Parathyroid adenoma (tissue), 2 donors: ENCODE results near the gene SGMS1.

Experiments
- H2AFZ ChIP-seq: fragments of 300-600 bp; sonication (generic); one replicate; pipeline ENCODE4 v1.7.0; 2017; ENCODE audit warnings: antibody characterized with exemption, mild to moderate bottlenecking
- H3K27ac ChIP-seq: fragments of 300-600 bp; sonication (generic); one replicate; pipeline ENCODE4 v1.7.0; 2017
- H3K27me3 ChIP-seq: fragments of 300-600 bp; sonication (generic); one replicate; pipeline ENCODE4 v1.7.0; 2017; ENCODE audit warnings: low read length; ENCODE audit not compliant: control insufficient read depth, insufficient read depth
- H3K36me3 ChIP-seq: fragments of 300-600 bp; sonication (generic); one replicate; pipeline ENCODE4 v1.7.0; 2017; ENCODE audit warnings: low read length; ENCODE audit not compliant: control insufficient read depth, insufficient read depth
- H3K4me1 ChIP-seq: fragments of 300-600 bp; sonication (generic); one replicate; pipeline ENCODE4 v1.7.0; 2017; ENCODE audit warnings: control low read depth
- H3K4me2 ChIP-seq: fragments of 300-600 bp; sonication (generic); one replicate; pipeline ENCODE4 v1.7.0; 2017; ENCODE audit warnings: low read length
- H3K4me3 ChIP-seq: fragments of 300-600 bp; sonication (generic); one replicate; pipeline ENCODE4 v1.7.0; 2017; ENCODE audit warnings: low read depth, low read length
- H3K79me2 ChIP-seq: fragments of 300-600 bp; sonication (generic); one replicate; pipeline ENCODE4 v1.7.0; 2017; ENCODE audit warnings: control low read depth
- H3K9ac ChIP-seq: fragments of 300-600 bp; sonication (generic); one replicate; pipeline ENCODE4 v1.7.0; 2017; ENCODE audit warnings: mild to moderate bottlenecking
- H3K9me3 ChIP-seq: fragments of 300-600 bp; sonication (generic); one replicate; pipeline ENCODE4 v1.7.0; 2017; ENCODE audit warnings: low read length; ENCODE audit not compliant: control insufficient read depth
- CTCF ChIP-seq: fragments of 300-600 bp; sonication (generic); IDR thresholded peaks from one replicate; pipeline ENCODE4 v1.7.0; 2017; ENCODE audit warnings: antibody characterized with exemption, mild to moderate bottlenecking
- donor health status: primary hyperparathyroidism.

SGMS1 gene

GRCh38 chr10:50528206-50528605, 95.5 kb downstream of the SGMS1 start:
- H3K4me3 ChIP-seq: no peak overlapping the region
- H3K27me3 ChIP-seq: no peaks in the 10 kb centered on the region
- H2AFZ ChIP-seq: no peak overlapping the region
- no peaks in the 10 kb centered on the region for H3K9me3 ChIP-seq
- H3K4me1 ChIP-seq: peaks cover 9% of the 10 kb centered on the region
- no peak overlapping the region for H3K27ac ChIP-seq
- TF ChIP-seq CTCF: no peak
- no peak overlapping the region for H3K4me2 ChIP-seq
- H3K79me2 ChIP-seq: peaks cover 42% of the 10 kb centered on the region
- H3K36me3 ChIP-seq: no peaks in the 10 kb centered on the region
- H3K9ac ChIP-seq: no peak overlapping the region

- H3K4me1 ChIP-seq: peaks cover 14% of the 10 kb centered on the region
- no peak overlapping the region for H3K27ac ChIP-seq
- H2AFZ ChIP-seq: no peak overlapping the region
- no peaks in the 10 kb centered on the region for H3K36me3 ChIP-seq
- H3K9ac ChIP-seq: no peak overlapping the region
- no peak for TF ChIP-seq CTCF
- no peaks in the 10 kb centered on the region for H3K27me3 ChIP-seq
- H3K9me3 ChIP-seq: no peaks in the 10 kb centered on the region
- no peak overlapping the region for H3K4me2 ChIP-seq
- H3K79me2 ChIP-seq: peaks cover 48% of the 10 kb centered on the region
- H3K4me3 ChIP-seq: no peak overlapping the region
These were observed 96.2 kb downstream of the SGMS1 start for GRCh38 chr10:50527442-50528043.

DNA sequence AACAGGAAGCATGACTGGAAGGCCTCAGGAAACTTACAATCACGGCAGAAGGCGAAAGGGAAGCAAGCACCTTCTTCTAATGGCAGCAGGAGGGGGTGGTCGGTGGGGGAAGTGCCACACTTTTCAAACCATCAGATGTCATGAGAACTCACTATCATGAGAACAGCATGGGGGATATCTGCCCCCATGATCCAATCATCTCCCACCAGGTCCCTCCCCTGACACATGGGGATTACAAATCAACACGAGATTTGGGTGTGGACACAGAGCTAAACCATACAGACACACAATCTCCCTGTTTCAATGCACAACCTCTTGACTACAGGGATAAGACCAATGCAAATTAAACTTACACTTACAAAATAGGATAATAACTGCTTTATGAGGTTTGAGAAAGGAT, 97.6 kb downstream of the SGMS1 start:
- Histone ChIP-seq H2AFZ (no peak overlapping the region), H3K27me3 (no peaks in the 10 kb centered on the region), H3K4me1 (peaks cover 15% of the 10 kb centered on the region), H3K27ac (no peak overlapping the region), H3K4me3 (no peak overlapping the region), H3K9ac (no peak overlapping the region), H3K4me2 (no peak overlapping the region), H3K9me3 (no peaks in the 10 kb centered on the region), H3K36me3 (no peaks in the 10 kb centered on the region), H3K79me2 (peaks cover 55% of the 10 kb centered on the region)
- no peak for TF ChIP-seq CTCF

GRCh38 chr10:50523357-50523756, 100.4 kb downstream of the SGMS1 start:
- TF ChIP-seq CTCF: no peak

GRCh38 chr10:50522908-50523307, 100.8 kb downstream of the SGMS1 start:
- Histone ChIP-seq H3K27ac (no peak overlapping the region), H3K4me2 (no peak overlapping the region), H3K27me3 (no peaks in the 10 kb centered on the region), H3K9me3 (no peaks in the 10 kb centered on the region), H3K4me1 (peaks cover 15% of the 10 kb centered on the region), H3K36me3 (no peaks in the 10 kb centered on the region), H2AFZ (no peak overlapping the region), H3K4me3 (no peak overlapping the region), H3K79me2 (peaks cover 71% of the 10 kb centered on the region), H3K9ac (no peak overlapping the region)
- TF ChIP-seq CTCF: no peak

More at GRCh38 chr10:50523357-50523756, 100.4 kb downstream of the SGMS1 start:
- H3K79me2 ChIP-seq: peaks cover 71% of the 10 kb centered on the region
- H2AFZ ChIP-seq: no peak overlapping the region
- H3K27ac ChIP-seq: no peak overlapping the region
- no peaks in the 10 kb centered on the region for H3K27me3 ChIP-seq
- no peaks in the 10 kb centered on the region for H3K36me3 ChIP-seq
- H3K9me3 ChIP-seq: no peaks in the 10 kb centered on the region
- peaks cover 15% of the 10 kb centered on the region for H3K4me1 ChIP-seq
- no peak overlapping the region for H3K4me3 ChIP-seq
- H3K9ac ChIP-seq: no peak overlapping the region
- H3K4me2 ChIP-seq: no peak overlapping the region
